NCI-H510A treated with DMSO at 0.1 percent for 48 hours (cell line): ENCODE data around the gene PIP5K1B.
A peak's percentile ranks its signal among the peaks of the same experiment; 100 is the strongest.

ENCODE experiments used
- DNase-seq: peaks from one replicate; lab custom pipeline; 2025; lab: John Stamatoyannopoulos, UW

Gene PIP5K1B

GRCh38 chr9:68771376-68771775 lies 66.3 kb downstream of the PIP5K1B start:
- no peak for DNase-seq

- no peak for DNase-seq
These were observed 70.1 kb downstream of the PIP5K1B start for GRCh38 chr9:68775003-68775730.

- no peak for DNase-seq
These were observed 72.2 kb downstream of the PIP5K1B start for GRCh38 chr9:68777070-68777763.

DNA sequence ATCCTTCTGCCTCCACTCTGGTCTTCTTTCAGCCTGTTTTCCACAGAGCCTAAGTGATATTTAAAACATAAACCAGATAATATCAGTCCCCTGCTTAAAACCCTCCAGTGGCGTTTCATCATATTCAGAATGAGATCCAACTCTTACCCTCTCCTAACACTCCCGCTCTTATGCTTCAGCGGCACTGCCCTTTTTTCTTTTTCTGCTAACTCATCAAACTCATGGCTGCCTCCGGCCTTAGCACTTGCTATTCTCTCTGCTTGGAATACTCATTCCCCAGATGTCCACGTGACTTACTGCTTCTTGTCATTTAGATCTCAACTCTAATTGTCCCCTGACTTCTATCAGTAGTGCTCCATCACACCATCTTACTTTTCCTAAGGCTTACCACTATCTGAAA lies 73.6 kb downstream of the PIP5K1B start:
- DNase-seq, result no peak

GRCh38 chr9:68779558-68780379 lies 74.7 kb downstream of the PIP5K1B start:
- peak; percentile 84 for DNase-seq

DNA sequence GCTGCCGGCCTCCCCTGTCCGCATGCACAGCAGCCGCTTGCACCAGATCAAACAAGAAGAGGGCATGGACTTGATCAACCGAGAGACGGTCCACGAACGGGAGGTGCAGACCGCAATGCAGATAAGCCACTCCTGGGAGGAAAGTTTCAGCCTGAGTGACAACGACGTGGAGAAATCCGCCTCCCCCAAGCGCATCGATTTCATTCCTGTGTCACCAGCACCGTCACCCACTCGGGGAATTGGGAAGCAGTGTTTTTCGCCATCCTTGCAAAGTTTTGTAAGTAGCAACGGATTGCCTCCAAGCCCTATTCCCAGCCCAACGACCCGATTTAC lies 75.3 kb downstream of the PIP5K1B start:
- no peak for DNase-seq

GRCh38 chr9:68780720-68781119 lies 75.7 kb downstream of the PIP5K1B start:
- DNase-seq, result no peak

DNA sequence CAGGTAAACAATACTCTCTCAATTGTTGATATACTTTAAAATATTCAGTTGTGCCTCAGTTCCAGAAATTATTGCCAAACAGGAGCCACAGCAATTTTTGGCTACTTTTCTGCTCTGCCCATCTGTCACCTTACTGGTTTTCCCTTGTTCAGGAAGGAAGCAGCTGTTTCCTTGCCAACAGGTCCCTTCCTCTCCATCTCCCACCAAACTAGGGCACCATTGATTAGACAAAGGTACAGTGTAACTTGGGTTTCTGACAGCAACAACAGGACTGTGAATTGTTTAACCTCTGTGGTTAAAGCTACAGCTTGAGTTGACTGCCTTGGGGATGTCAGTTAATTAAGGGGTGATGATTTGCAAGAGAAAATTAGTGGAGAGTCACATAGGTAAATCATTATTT lies 76.9 kb downstream of the PIP5K1B start:
- no peak for DNase-seq

DNA sequence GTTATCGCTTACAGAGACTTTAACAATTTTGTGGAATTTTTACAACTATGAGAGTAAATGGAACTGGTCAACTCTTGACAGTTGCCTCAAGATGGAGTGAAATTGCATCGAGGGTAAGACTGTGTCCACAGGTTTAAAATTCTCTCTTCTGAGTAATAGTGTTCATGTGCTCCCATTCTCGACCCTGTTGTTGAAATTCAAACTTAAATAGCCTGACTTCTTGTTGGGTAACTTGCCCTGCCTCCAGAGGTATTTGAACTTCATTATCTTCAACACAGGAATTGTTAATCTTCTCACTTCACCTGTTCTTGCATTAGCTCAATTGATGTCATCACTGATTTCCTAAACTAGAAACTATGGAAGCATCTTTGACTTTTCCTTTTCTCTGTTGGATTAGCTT lies 77.5 kb downstream of the PIP5K1B start:
- no peak for DNase-seq

- no peak for DNase-seq
These were observed 80.9 kb downstream of the PIP5K1B start for GRCh38 chr9:68785965-68786364.

- no peak for DNase-seq
These were observed 86.1 kb downstream of the PIP5K1B start for GRCh38 chr9:68791169-68791568.

DNA sequence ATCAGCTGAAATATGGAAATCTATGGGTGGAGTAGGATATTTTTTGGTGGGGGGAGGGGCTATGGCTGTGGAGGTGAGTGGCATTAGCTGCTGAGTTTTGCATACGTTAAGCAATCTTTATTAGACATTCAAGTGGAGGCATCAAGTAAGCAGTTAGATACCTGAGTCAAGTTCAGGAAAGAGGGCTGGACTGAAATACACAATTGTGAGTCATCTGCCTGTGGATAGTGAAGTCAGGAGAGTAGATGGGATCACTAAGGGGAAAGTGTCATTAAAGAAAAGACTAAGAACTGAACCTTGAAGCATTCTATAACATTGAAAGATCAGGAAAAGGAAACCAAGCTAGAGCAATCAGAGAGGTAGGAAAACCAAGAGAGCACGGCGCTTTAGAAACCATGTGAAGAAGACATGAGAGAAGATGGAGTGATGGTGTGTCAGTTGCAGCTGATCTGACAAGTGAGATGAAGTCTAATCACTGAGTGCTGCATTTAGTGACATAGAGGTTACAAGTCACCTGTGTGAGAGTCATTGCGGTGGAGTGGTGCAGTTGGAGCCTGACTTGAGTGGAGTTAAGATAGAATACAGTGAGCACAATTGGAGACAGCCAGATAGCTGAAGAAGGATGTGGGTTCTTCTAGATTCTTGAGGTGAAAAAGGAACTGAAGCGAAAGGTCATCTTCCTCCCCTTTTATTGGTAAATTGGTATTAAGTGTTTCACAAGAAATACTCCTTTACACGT lies 88.7 kb downstream of the PIP5K1B start:
- DNase-seq, result no peak

DNA sequence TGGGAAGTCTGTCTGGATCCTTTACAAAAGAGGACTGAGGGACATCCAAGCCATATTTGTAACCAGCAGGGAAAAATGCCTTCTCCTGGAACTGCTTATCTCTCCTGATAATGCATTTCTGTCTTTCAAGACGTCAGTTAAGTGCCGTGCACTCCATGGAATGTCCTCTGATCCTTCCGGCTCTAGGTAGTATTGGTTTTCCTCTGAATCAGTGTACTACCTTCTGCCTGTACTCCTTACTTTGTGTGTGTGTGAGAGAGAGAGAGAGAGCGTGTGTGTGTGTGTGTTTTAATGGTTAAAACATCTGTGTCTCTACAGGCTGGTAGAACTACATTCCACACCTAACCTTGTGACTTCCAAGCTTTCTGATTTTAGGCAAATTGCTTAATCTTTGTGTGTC lies 89.9 kb downstream of the PIP5K1B start:
- DNase-seq, result no peak

DNA sequence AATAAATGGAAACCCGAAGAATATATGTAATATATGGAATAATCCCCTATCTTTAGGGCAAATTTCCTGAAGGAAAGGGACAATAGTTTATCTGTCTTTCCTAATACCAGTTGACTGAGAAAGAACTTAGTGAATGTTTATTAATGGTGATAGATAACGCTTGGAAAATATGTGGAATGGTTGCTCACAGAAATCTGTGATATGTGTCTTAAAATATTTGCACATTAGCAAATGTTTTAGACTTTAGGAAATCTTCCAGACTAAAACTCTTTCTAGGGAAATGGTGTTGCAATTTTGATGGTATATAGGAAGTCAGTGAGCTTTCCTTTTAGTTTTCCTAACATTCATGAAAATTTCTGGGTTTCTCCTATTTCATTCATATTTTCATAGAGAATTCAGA lies 90.4 kb downstream of the PIP5K1B start:
- no peak for DNase-seq

DNA sequence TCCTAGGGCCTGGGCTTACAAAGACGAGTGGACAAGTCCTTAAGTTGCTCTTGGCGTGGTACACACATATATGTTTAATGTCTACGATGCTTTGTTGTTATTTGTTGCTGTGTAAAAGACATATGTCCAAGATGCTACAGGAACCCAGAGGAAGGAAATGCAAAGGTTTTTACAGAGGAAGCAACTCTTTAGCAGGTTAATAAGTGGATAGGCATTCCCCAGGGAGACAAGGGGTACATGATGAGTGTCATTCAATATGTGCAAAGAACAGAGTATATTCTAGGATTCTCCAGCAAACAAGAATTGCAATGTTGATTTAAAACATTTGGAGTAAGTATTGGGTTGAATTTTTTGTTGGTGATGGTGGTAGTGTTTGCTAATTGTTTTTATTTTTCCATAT lies 92.1 kb downstream of the PIP5K1B start:
- no peak for DNase-seq

GRCh38 chr9:68798423-68798822 lies 93.4 kb downstream of the PIP5K1B start:
- DNase-seq, result no peak

DNA sequence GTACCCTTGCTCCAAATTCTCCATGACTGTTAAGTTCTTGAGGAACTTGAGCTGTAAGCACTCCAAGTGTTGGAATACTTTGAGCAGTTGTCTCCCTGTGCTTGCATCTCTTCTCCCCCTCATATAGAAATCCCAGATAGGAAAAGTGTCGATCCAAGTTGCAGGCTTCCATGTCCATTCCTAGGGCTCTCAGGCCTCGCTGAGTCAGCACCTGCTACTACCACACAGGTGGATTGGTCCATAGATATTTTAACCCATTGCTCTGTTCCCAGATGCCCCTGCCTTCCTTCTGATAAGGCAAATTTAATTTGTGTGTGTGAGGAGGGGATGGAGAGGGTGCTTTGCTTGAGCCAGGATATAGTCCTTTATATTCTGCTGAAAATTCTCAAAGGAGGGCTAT lies 95.8 kb downstream of the PIP5K1B start:
- no peak for DNase-seq

GRCh38 chr9:68802525-68803015 lies 97.5 kb downstream of the PIP5K1B start:
- no peak for DNase-seq

GRCh38 chr9:68804911-68805889 lies 100.2 kb downstream of the PIP5K1B start:
- DNase-seq, result no peak

DNA sequence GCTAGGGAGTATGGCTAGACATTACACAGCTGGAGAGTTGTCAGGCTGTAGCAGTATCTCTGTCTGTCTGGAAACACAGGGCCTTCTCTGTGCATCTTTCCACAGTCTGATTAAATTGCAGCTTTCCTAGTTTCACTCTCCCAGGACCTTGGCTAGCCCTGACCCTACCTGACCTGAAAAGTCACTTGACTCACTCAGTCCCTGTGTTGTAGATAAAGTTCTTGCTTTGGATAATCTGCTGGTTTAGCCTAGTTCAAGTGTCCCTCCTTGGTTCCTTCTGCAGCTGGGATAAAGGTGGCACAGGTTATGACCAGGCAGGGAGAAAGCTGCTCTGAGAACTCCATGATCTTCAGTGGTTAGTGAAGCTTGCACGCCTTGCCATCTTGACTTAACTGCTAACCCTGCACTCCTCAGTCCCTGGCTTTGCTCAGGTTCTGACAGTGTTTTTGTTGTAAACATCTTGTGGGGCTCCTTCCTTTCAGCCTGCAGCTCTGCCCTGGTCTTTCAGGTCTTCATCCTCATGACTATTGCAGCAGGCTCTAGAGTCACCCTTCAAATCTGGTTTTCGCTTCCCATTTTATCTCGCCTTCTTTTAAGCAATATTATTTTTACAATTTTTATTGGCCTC lies 101.0 kb downstream of the PIP5K1B start:
- no peak for DNase-seq
